ENCODE data around the gene FAM200C. TPM values are rescaled to one million over a fixed set of nuclear protein-coding genes. Genes with fewer than 3 reads are reported as not detected.
A peak's percentile ranks its signal among the peaks of the same experiment; 100 is the strongest.

The FAM200C gene
- total and polyA plus RNA-seq, 9 of the 15 experiments (the other 6 are each of a cell fraction or from before 2014, with no cell fraction given), result 1.3 to 7.0 (median 1.8) TPM

DNA sequence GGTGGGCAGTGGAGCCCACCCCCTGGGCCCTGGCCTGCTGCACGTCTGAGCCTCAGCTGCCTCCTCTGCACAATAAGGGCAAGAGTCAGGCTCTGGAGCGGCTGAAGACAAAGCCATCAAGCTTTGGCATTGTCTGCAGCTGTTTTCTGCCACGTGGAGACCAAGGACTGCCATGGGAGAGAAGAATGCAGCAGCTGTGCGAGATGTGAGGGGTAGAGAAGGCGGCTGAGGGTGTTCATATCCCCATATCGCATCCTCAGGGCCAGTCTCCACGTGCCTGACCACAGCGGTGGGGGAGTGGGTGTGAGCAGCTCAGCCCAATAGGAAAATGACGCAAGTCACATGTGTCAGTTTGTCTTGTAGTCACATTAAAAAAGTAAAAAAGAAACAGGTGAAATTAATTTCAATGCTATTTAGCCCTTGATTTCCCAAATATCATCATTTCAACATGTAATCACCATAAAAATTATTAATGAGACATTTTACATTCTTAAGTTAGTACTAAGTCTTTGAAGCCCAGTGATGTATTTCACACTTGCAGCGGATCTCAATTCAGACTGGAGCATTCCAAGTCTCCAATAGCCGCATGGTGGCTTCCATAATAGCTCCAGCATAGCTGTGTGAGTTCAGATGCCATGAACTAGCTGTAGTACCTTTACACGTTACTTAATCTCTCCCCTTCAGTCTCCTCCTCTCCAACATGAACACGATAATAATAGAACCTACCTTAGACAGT lies 36.0 kb downstream of the FAM200C start (continued):
- TF ChIP-seq ASH1L (IDR thresholded peaks at IDR 0.05; ENCODE audit: borderline replicate concordance, low read depth, partially characterized antibody), result no peak
- TF ChIP-seq TFAM (CRISPR knock-in tag; conservative IDR thresholded peaks at IDR 0.05), result no peak
- TF ChIP-seq BCOR (IDR thresholded peaks at IDR 0.05), result no peak
- TF ChIP-seq DEAF1 (CRISPR knock-in tag; IDR thresholded peaks at IDR 0.05), result no peak
- TF ChIP-seq SMARCC2 (IDR thresholded peaks at IDR 0.05; ENCODE audit: low read depth), result no peak
- no peak for TF ChIP-seq SREBF2 (CRISPR knock-in tag; IDR thresholded peaks at IDR 0.05)
- TF ChIP-seq ELF2 (CRISPR knock-in tag; IDR thresholded peaks at IDR 0.05), result no peak
- no peak for TF ChIP-seq ZSCAN29 (IDR thresholded peaks at IDR 0.05)
- TF ChIP-seq SMAD1 (IDR thresholded peaks at IDR 0.05; ENCODE audit: low read depth, low read length, partially characterized antibody), result no peak
- TF ChIP-seq MEIS2 (IDR thresholded peaks at IDR 0.05; ENCODE audit: partially characterized antibody), result no peak
- TF ChIP-seq ZBTB12 (CRISPR knock-in tag; IDR thresholded peaks at IDR 0.05), result no peak
- TF ChIP-seq ZNF436 (CRISPR knock-in tag; IDR thresholded peaks at IDR 0.05), result no peak
- no peak for TF ChIP-seq ZEB2 (IDR thresholded peaks at IDR 0.05)
- no peak for TF ChIP-seq ZFP1 (CRISPR knock-in tag; IDR thresholded peaks at IDR 0.05)
- TF ChIP-seq JUND (IDR thresholded peaks at IDR 0.05; ENCODE audit: borderline replicate concordance, low read depth, low read length), result 0 out of 2 replicates have a peak, but pooled peaks have one; percentile 16
- no peak for TF ChIP-seq JUND (tag; IDR thresholded peaks at IDR 0.05; ENCODE audit: borderline replicate concordance, low read depth, low read length)
- TF ChIP-seq ZNF274 (IDR thresholded peaks at IDR 0.05; ENCODE audit: borderline replicate concordance, low read depth, low read length), result no peak
- TF ChIP-seq, protein P1, sequence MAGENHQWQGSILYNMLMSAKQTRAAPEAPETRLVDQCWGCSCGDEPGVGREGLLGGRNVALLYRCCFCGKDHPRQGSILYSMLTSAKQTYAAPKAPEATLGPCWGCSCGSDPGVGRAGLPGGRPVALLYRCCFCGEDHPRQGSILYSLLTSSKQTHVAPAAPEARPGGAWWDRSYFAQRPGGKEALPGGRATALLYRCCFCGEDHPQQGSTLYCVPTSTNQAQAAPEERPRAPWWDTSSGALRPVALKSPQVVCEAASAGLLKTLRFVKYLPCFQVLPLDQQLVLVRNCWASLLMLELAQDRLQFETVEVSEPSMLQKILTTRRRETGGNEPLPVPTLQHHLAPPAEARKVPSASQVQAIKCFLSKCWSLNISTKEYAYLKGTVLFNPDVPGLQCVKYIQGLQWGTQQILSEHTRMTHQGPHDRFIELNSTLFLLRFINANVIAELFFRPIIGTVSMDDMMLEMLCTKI (IDR thresholded peaks at IDR 0.05; ENCODE audit: partially characterized antibody), result no peak
- TF ChIP-seq CEBPG (CRISPR knock-in tag; IDR thresholded peaks at IDR 0.05), result no peak
- TF ChIP-seq CEBPG (tag; conservative IDR thresholded peaks at IDR 0.05 in 1 of 2, IDR thresholded peaks at IDR 0.05 in 1 of 2), result 0 out of 4 replicates have a peak, but pooled peaks of 1 of the 2 experiments have one; percentile 14
- no peak for TF ChIP-seq GATA2 (CRISPR knock-in tag; IDR thresholded peaks at IDR 0.05)
- TF ChIP-seq BRD4 (IDR thresholded peaks at IDR 0.05), result no peak
- TF ChIP-seq MLLT1 (IDR thresholded peaks at IDR 0.05), result 0 out of 4 replicates have a peak, but pooled peaks of 1 of the 2 experiments have one; percentile 26
- TF ChIP-seq ZNF133 (CRISPR knock-in tag; IDR thresholded peaks at IDR 0.05), result no peak
- no peak for TF ChIP-seq NR3C1 (CRISPR knock-in tag; IDR thresholded peaks at IDR 0.05)

Data from K562 (cell line).